Thymus (tissue), 11 donors: Measurements from ENCODE around the gene DIP2C. TPM values are rescaled to one million over a fixed set of nuclear protein-coding genes. Genes with fewer than 3 reads are reported as not detected.

Experiments used
- DNase-seq, 9 donors: peaks; one replicate each; pipeline ENCODE4 v3.0.0-alpha.2; 2013; ENCODE audit warnings: low spot score in 9 of 9, low read depth in 6 of 9, missing footprints in 1 of 9
- H3K27ac ChIP-seq, 2 donors: one replicate each; pipeline ENCODE4 v1.5.1; 2013; ENCODE audit warnings: control low read depth in 1 of 2, low read depth in 1 of 2, low read length in 1 of 2, mild to moderate bottlenecking in 1 of 2, moderate library complexity in 1 of 2
- H3K27me3 ChIP-seq, 2 donors: one replicate each; pipeline ENCODE4 v1.5.1; 2013; ENCODE audit warnings: low read length in 1 of 2; ENCODE audit not compliant: control insufficient read depth in 2 of 2, insufficient read depth in 1 of 2
- H3K36me3 ChIP-seq, 2 donors: one replicate each; pipeline ENCODE4 v1.5.1; 2013; ENCODE audit warnings: low read length in 1 of 2, mild to moderate bottlenecking in 1 of 2, moderate library complexity in 1 of 2; ENCODE audit not compliant: control insufficient read depth in 2 of 2, insufficient read depth in 2 of 2
- H3K4me1 ChIP-seq, 2 donors: one replicate each; pipeline ENCODE4 v1.5.1; 2013; ENCODE audit warnings: low read length in 2 of 2; ENCODE audit not compliant: control insufficient read depth in 2 of 2, insufficient read depth in 2 of 2
- H3K4me3 ChIP-seq, 2 donors: one replicate each; pipeline ENCODE4 v1.5.1; 2013; ENCODE audit warnings: low read length in 2 of 2, control low read depth in 1 of 2, mild to moderate bottlenecking in 1 of 2
- H3K9me3 ChIP-seq, 2 donors: one replicate each; pipeline ENCODE4 v1.5.1; 2013; ENCODE audit warnings: low read length in 1 of 2, mild to moderate bottlenecking in 1 of 2; ENCODE audit not compliant: control insufficient read depth in 2 of 2, insufficient read depth in 1 of 2
- WGBS: extraction: QIAGEN DNeasy Blood & Tissue Kit; methylation state at CpG from one replicate; pipeline ENCODE4 v1.1.7; 2013; 5-methylcytosine and 5-hydroxymethylcytosine counted together
- polyA plus RNA-seq: library from polyadenylated mRNA; stranded (reverse); fragments of 200-250 nt; gene quantifications from one replicate; pipeline ENCODE4 v1.2.3, GENCODE V29; 2013
- total RNA-seq: library from RNA; stranded (reverse); fragments of 120-200 nt; gene quantifications from one replicate; pipeline ENCODE4 v1.2.4, GENCODE V29; 2013
- donor health status: healthy.

The DIP2C gene
- total and polyA plus RNA-seq, 2 donors, result 2.2 to 3.4 TPM

- WGBS, result 93% methylated on average over 17 of the region's 17 CpGs
- no peak overlapping the region for H3K27ac ChIP-seq
- peaks cover 0 to 8% of the 10 kb centered on the region in 2 donors for H3K27me3 ChIP-seq
- no peaks in the 10 kb centered on the region for H3K9me3 ChIP-seq
- peaks cover 0 to 3% of the 10 kb centered on the region in 2 donors for H3K36me3 ChIP-seq
- DNase-seq, result no peak
- no peaks in the 10 kb centered on the region for H3K4me1 ChIP-seq
- no peak overlapping the region for H3K4me3 ChIP-seq
Measured at GRCh38 chr10:290026-290725, 399.3 kb downstream of the DIP2C start.

DNA sequence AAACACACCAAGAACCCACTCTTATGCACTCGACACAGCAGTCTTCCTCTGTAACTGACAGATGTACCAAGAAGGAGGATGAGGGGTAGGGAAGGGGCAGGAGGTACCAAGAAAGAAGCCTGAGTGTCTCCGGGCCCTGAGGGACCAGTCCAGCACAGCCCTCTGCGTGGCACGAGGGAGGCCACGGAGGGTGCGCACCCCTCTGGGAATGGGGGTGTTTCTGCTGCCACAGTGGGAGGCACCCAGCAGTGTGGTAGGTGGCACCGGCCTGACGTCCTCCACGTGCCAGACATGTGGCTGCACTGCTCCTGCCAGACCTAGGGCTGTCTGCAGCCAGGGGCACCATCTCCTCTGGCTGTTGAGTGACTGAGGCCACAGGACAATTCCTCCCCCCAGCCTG is 399.9 kb downstream of the DIP2C start:
- Histone ChIP-seq H3K4me3 (no peak overlapping the region), H3K4me1 (no peaks in the 10 kb centered on the region), H3K27me3 (peaks cover 0 to 8% of the 10 kb centered on the region in 2 donors), H3K36me3 (peaks cover 0 to 3% of the 10 kb centered on the region in 2 donors), H3K9me3 (no peaks in the 10 kb centered on the region), H3K27ac (no peak overlapping the region)
- WGBS, result 97% methylated on average over 9 of the region's 9 CpGs
- no peak for DNase-seq

DNA sequence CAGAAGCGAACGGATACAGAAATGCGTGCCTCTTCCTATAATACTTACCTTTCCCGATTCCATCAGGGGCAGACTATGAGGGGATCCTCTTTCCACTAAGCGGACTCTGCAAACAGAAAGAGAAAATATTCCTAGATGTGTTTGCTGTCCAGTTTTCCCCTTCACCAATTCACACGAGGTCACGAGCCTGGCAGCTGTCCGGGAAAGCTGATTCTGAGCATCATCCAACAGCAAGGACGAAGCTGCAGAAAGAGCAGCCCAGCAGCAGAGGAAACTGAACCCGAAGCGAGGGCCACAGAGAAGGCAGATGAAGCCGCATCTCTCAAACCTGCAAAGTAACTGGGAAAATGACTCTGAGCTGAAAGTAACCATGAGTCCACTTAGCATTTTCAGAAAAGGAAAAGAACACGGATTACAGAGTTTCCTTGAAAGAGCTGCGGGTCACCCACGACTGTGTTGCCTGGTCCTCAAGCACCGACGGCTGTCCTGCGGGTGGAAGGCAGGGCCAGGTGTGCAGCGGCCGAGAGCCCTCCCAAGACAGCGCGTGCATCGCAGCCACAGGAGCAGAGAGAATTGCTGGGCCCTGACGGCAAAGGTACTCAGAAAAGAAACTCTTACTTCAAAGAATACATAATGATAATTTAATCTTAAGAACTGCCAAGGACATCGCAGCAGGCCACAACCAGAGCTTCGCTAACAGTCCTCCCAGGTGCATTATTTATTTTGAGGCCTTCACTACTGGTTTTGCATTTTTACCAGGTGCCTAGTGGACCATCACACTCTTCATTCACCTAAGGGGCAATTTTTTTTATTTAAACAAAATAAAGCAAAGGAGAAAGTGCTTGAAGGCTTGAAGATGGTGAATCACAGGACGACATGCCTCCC is 400.9 kb downstream of the DIP2C start:
- H3K4me1 ChIP-seq, result no peaks in the 10 kb centered on the region
- H3K27me3 ChIP-seq, result peaks cover 0 to 8% of the 10 kb centered on the region in 2 donors
- no peak overlapping the region for H3K4me3 ChIP-seq
- no peak overlapping the region for H3K27ac ChIP-seq
- H3K9me3 ChIP-seq, result no peaks in the 10 kb centered on the region
- H3K36me3 ChIP-seq, result peaks cover 0 to 3% of the 10 kb centered on the region in 2 donors
- DNase-seq, result no peak
- 93% methylated on average over 27 of the region's 27 CpGs for WGBS

- no peak overlapping the region for H3K4me3 ChIP-seq
- no peak overlapping the region for H3K27ac ChIP-seq
- H3K36me3 ChIP-seq, result peaks cover 0 to 3% of the 10 kb centered on the region in 2 donors
- H3K27me3 ChIP-seq, result peaks cover 0 to 6% of the 10 kb centered on the region in 2 donors
- no peak for DNase-seq
- H3K4me1 ChIP-seq, result no peaks in the 10 kb centered on the region
- no peaks in the 10 kb centered on the region for H3K9me3 ChIP-seq
- WGBS, result over 99% methylated on average over 4 of the region's 4 CpGs
Measured at GRCh38 chr10:287814-288213, 401.7 kb downstream of the DIP2C start.

DNA sequence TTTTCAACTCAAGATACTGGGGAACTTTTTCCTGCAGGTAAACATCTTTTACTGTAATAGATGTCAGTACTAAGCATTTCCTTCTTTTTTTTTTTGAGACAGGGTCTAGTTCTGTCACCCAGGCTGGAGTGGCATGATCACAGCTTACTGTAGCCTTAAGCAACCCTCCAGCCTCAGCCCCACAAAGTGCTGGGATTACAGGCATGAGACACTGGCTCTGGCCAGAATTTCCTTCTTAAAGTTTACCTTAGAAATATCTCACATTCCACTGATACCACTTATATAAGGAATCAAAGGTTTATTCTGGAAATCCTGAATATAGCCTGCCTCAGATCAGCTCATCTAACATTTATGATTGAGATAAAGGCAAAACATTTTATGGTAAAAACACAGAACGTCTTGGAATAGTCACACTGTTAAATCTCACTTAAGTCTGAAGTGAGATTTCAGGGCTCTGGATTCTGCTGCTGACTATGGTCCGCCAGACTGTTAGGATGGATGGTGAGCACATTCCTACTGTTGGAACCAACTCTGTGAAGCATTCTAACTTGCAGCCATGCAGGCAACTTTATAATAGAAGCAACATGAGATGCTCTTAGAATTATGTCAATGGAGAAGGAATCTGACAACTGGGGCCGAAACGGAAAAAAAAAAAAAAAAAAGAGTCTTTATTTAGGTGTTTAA is 402.3 kb downstream of the DIP2C start:
- Histone ChIP-seq H3K4me3 (no peak overlapping the region), H3K9me3 (no peaks in the 10 kb centered on the region), H3K27ac (no peak overlapping the region), H3K4me1 (no peaks in the 10 kb centered on the region), H3K27me3 (peaks cover 0 to 7% of the 10 kb centered on the region in 2 donors), H3K36me3 (peaks cover 0 to 3% of the 10 kb centered on the region in 2 donors)
- no peak for DNase-seq
- whole genome bisulfite sequencing, result 94% methylated on average over 4 of the region's 4 CpGs

DNA sequence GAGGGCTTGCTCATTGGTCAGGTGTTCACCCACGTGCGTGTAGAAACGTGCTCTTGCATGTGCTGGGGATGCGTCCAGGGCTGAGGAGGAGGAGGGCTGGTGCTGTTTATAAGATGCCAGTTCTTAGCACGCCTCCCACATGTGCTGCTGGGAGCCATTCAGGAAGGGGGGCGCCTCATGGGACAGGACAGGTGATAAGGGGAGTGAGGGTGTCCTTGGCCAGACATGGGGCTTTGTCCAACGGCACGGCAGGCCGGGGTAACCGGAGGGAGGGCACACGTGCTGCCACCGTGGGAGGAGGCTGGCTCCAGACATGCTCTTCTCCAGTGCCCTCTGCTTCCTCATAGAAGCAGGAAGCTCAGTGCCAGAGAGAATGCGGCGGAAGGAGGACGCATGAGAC is 404.3 kb downstream of the DIP2C start:
- Histone ChIP-seq H3K4me3 (no peak overlapping the region), H3K36me3 (peaks cover 0 to 3% of the 10 kb centered on the region in 2 donors), H3K9me3 (no peaks in the 10 kb centered on the region), H3K27me3 (peaks cover 0 to 2% of the 10 kb centered on the region in 2 donors), H3K4me1 (no peaks in the 10 kb centered on the region), H3K27ac (no peak overlapping the region)
- no peak for DNase-seq
- WGBS, result 90% methylated on average over 15 of the region's 15 CpGs

DNA sequence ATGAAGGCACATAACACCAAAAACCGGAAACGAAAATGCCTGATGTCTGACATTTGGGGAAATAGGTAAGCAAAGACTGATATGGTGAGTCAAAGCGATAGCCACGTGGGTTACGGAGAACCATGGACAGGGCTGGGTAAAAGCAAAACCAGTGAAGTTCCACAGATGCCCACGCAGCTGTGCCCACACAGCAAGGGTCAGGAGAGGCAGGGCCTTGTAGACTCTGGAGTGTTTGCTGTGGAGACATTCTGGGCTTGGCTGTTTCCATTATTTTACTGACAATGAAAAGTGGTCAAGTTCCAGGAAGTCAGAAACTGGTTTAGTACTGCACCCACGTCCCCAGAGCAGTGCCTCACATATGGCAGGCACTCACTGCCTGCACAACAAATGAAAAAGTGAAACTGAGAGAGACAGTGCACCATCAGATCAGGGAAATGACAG is 405.5 kb downstream of the DIP2C start:
- no peaks in the 10 kb centered on the region for H3K36me3 ChIP-seq
- H3K27me3 ChIP-seq, result peaks cover 0 to 2% of the 10 kb centered on the region in 2 donors
- H3K4me3 ChIP-seq, result no peak overlapping the region
- H3K4me1 ChIP-seq, result no peaks in the 10 kb centered on the region
- WGBS, result 89% methylated on average over 7 of the region's 7 CpGs
- peak in 1 of 9 donors; percentile 14 for DNase-seq
- no peaks in the 10 kb centered on the region for H3K9me3 ChIP-seq
- no peak overlapping the region for H3K27ac ChIP-seq

DNA sequence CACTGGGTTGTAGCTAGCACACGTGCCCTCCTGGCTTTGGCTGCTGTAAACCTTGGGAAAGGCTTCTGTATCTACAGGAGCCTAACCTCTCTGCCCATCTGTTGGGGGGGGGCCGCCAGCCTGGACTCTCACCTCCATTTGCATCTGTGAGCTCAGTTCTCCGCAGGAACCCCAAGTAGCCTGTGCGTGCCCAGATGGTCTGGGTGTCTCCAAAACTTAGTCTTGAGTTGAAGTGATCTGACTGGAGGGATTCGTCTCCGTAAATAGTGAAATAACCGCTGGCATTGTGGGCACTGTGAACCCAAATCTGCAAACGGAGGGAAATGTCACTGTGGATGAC is 406.4 kb downstream of the DIP2C start:
- peaks cover 0 to 2% of the 10 kb centered on the region in 2 donors for H3K27me3 ChIP-seq
- 96% methylated on average over 8 of the region's 8 CpGs for WGBS
- H3K9me3 ChIP-seq, result no peaks in the 10 kb centered on the region
- no peak overlapping the region for H3K4me3 ChIP-seq
- no peak for DNase-seq
- no peak overlapping the region for H3K27ac ChIP-seq
- no peaks in the 10 kb centered on the region for H3K4me1 ChIP-seq
- H3K36me3 ChIP-seq, result no peaks in the 10 kb centered on the region
